ENCODE data around the gene TTC22.

The TTC22 gene

GRCh38 chr1:54842206-54842915 is 41.2 kb upstream of the TTC22 start:
- H3K4me1 ChIP-seq, result no peaks in the 10 kb centered on the region
- DNase-seq, result no peak
- H3K4me3 ChIP-seq (ENCODE audit: low read depth, low read length), result no peak overlapping the region
- H3K36me3 ChIP-seq, result no peaks in the 10 kb centered on the region
- no peaks in the 10 kb centered on the region for H3K9me3 ChIP-seq
- no peaks in the 10 kb centered on the region for H3K27me3 ChIP-seq
- TF ChIP-seq, protein P1, sequence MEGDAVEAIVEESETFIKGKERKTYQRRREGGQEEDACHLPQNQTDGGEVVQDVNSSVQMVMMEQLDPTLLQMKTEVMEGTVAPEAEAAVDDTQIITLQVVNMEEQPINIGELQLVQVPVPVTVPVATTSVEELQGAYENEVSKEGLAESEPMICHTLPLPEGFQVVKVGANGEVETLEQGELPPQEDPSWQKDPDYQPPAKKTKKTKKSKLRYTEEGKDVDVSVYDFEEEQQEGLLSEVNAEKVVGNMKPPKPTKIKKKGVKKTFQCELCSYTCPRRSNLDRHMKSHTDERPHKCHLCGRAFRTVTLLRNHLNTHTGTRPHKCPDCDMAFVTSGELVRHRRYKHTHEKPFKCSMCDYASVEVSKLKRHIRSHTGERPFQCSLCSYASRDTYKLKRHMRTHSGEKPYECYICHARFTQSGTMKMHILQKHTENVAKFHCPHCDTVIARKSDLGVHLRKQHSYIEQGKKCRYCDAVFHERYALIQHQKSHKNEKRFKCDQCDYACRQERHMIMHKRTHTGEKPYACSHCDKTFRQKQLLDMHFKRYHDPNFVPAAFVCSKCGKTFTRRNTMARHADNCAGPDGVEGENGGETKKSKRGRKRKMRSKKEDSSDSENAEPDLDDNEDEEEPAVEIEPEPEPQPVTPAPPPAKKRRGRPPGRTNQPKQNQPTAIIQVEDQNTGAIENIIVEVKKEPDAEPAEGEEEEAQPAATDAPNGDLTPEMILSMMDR (IDR thresholded peaks at IDR 0.05; ENCODE audit: low read depth, low read length), result no peak

- Histone ChIP-seq H3K9me3 (no peaks in the 10 kb centered on the region), H3K4me3 (ENCODE audit: low read depth, low read length) (no peak overlapping the region), H3K36me3 (no peaks in the 10 kb centered on the region), H3K4me1 (no peaks in the 10 kb centered on the region), H3K27me3 (no peaks in the 10 kb centered on the region)
- TF ChIP-seq, protein P1 (IDR thresholded peaks at IDR 0.05; ENCODE audit: low read depth, low read length), result no peak
- DNase-seq, result no peak
Observed at GRCh38 chr1:54839824-54840223, 38.7 kb upstream of the TTC22 start.

DNA sequence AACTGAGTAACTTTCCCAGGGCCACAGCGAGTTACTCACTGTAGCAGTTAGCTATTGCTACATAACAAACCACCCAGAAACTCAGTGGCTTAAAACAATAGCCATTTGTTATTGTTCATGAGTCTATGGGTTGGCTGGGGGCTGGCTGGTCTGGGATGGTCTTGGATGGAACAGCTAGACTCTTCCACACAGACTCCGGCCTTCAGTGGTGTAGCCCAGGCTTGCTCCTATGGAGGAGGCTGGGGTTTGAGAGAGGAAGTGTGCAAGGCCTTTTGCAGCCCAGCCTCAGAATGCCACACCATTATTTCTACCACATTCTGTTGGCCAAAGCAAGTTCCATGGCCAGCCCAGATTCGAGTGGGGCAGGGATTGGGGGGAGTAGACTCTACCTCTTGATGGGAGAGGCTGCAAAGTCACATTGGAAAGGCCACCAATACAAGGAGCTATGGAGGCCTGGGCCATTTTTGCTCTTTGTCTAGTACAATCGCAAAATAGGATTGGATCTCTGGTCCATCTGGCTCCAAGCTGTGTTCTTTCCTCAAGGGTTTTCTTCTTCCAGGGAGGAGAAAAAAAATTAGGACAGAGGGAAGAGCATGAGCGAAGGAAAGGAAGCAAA is 37.5 kb upstream of the TTC22 start:
- TF ChIP-seq, protein P1 (IDR thresholded peaks at IDR 0.05; ENCODE audit: low read depth, low read length), result no peak
- no peaks in the 10 kb centered on the region for H3K27me3 ChIP-seq
- H3K36me3 ChIP-seq, result no peaks in the 10 kb centered on the region
- no peak overlapping the region for H3K4me3 ChIP-seq (ENCODE audit: low read depth, low read length)
- no peaks in the 10 kb centered on the region for H3K9me3 ChIP-seq
- DNase-seq, result no peak
- H3K4me1 ChIP-seq, result no peaks in the 10 kb centered on the region

GRCh38 chr1:54837002-54837853 is 36.1 kb upstream of the TTC22 start:
- Histone ChIP-seq H3K27me3 (no peaks in the 10 kb centered on the region), H3K9me3 (no peaks in the 10 kb centered on the region), H3K4me3 (ENCODE audit: low read depth, low read length) (no peak overlapping the region), H3K36me3 (no peaks in the 10 kb centered on the region), H3K4me1 (no peaks in the 10 kb centered on the region)
- no peak for DNase-seq
- TF ChIP-seq, protein P1 (IDR thresholded peaks at IDR 0.05; ENCODE audit: low read depth, low read length), result no peak

- DNase-seq, result no peak
- H3K27me3 ChIP-seq, result no peaks in the 10 kb centered on the region
Observed at GRCh38 chr1:54836594-54836993, 35.5 kb upstream of the TTC22 start.

More at GRCh38 chr1:54836594-54836993, 35.5 kb upstream of the TTC22 start:
- Histone ChIP-seq H3K4me3 (ENCODE audit: low read depth, low read length) (no peak overlapping the region), H3K9me3 (no peaks in the 10 kb centered on the region), H3K36me3 (no peaks in the 10 kb centered on the region), H3K4me1 (no peaks in the 10 kb centered on the region)
- TF ChIP-seq, protein P1 (IDR thresholded peaks at IDR 0.05; ENCODE audit: low read depth, low read length), result no peak
